Stimulated activated naive B cell treated with anti-CD40 and anti-IgM and Interleukin-4, amounts not matched to agents 10 μg/mL and 1 μg/mL and 100 μg/mL, for 72 hours (primary cell): ENCODE data around the gene TBC1D1.

Experiments used
- ATAC-seq, 2 donors: fragments of 150-1000 bp; cut with Tn5 transposase; replicated peaks; 2 replicates each; pipeline ENCODE4 v1.10.0; 2021; ENCODE audit warnings: moderate library complexity in 1 of 2
- DNase-seq: peaks from one replicate; pipeline ENCODE4 v3.0.0; 2021
- H3K27ac Mint-ChIP-seq: one replicate; pipeline ENCODE4 v1.8.0; 2022; ENCODE audit warnings: mild to moderate bottlenecking, mixed read lengths
- H3K27me3 Mint-ChIP-seq, 2 donors: one replicate each; pipeline ENCODE4 v1.8.0; 2022; ENCODE audit warnings: mixed read lengths in 2 of 2
- H3K36me3 Mint-ChIP-seq, 2 donors: one replicate each; pipeline ENCODE4 v1.8.0; 2022; ENCODE audit warnings: mixed read lengths in 2 of 2, mild to moderate bottlenecking in 1 of 2
- H3K4me1 Mint-ChIP-seq, 2 donors: one replicate each; pipeline ENCODE4 v1.8.0; 2022; ENCODE audit warnings: mixed read lengths in 2 of 2, mild to moderate bottlenecking in 1 of 2
- H3K4me3 Mint-ChIP-seq, 2 donors: one replicate each; pipeline ENCODE4 v1.8.0; 2022; ENCODE audit warnings: mild to moderate bottlenecking in 2 of 2, mixed read lengths in 2 of 2, moderate library complexity in 1 of 2
- H3K9me3 Mint-ChIP-seq, 2 donors: one replicate each; pipeline ENCODE4 v1.8.0; 2022; ENCODE audit warnings: mixed read lengths in 2 of 2, mild to moderate bottlenecking in 1 of 2

Gene TBC1D1

DNA sequence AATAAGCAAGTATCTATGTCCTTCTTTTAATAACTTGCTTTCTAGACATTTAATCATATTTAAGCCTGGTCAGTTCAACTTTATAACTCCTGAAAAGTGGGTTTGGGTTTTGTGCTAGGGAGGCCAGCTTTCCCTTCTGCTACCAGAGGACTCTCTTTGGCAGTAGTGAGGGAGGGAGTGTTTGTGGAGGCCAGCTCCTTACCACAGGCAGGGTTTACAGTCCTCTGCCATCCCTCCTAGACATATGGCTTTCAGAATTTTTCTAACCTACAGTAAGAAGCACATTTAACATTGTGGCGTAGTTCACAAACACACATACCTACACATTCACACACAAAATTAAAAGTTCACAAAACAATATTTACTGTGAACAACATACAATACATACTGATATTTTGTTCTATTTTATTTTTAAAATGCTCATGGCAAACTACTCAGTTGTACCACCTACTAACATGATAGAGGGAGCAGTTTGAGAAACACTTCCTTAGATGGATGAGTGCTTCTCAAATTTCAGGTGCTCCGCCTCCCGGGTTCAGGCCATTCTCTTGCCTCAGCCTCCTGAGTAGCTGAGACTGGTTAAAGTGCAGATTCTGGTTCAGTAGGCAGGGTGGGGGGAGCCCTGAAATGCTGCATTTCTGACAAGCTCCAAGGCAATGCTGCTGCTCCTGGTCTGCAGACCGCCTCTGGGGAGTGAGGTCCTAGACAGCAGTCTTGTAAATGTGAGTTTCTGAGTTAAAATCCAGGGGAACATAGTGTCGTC, 156.0 kb downstream of the TBC1D1 start:
- Mint-ChIP-seq H3K9me3 (no peaks in the 10 kb centered on the region), H3K4me1 (no peaks in the 10 kb centered on the region), H3K27ac (no peak overlapping the region), H3K4me3 (no peak overlapping the region), H3K36me3 (peaks cover 27 to 43% of the 10 kb centered on the region in 2 donors), H3K27me3 (no peaks in the 10 kb centered on the region)
- no peak for DNase-seq
- ATAC-seq: no peak

DNA sequence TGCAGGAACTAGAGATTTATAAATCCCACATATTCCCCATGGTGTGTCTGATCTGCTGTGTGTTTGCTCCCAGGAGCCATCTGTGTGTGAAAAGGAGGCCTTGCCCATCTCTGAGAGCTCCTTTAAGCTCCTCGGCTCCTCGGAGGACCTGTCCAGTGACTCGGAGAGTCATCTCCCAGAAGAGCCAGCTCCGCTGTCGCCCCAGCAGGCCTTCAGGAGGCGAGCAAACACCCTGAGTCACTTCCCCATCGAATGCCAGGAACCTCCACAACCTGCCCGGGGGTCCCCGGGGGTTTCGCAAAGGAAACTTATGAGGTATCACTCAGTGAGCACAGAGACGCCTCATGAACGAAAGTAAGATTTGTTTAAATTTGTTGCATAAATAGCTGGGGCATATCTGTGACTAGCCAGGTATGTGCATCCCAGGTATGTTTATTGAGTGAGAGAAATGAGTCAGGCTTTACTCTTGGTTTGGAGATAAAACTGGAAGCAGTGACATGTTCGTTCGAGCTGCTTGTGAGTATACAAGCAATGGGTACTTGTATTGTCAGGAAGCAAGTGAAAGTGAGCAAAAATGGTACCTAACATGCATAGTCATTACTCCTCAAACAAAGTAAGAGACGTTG, 158.8 kb downstream of the TBC1D1 start:
- Mint-ChIP-seq H3K36me3 (peaks cover 35 to 42% of the 10 kb centered on the region in 2 donors), H3K9me3 (no peaks in the 10 kb centered on the region), H3K27me3 (no peaks in the 10 kb centered on the region), H3K27ac (peak overlapping the region; percentile 69), H3K4me1 (no peaks in the 10 kb centered on the region), H3K4me3 (no peak overlapping the region)
- ATAC-seq (no peak), DNase-seq (no peak)

DNA sequence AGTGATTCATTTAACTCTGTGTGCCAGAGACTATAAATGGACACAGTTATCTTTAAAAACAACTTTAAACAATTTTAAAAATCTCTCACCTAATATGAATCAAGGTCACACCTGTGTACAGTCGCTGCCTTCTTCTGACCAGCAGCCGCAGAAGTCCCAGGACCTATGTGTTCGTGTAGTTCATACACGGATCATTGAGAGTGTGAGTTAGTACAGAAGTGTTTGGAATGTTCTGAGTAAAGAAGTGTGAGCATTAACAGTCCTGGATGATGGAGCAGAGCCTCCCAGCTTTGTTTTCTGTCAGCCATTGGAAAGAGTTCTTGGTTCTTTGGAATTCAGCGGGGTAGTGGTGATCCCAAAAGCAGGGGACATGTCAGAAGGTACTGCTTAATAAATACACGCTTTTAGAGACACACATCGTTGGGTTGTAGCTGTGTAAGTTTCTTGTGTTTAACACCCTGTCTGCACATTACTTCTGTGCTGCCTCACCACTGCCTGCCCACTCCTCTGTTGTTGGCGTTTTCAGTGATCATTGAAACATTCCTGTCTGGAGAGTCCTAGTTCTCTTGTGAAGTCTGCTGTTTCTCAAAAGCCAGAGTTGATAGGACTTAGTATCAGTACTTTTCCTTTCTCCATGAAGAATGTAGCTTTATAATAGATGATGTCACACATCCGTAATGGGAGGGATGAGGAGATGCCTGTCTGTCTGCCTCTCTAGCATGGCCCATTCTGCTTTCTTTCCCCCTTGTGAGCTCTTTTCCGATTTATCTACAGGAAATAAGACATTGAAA, 159.9 kb downstream of the TBC1D1 start:
- no peak for DNase-seq
- H3K9me3 Mint-ChIP-seq: no peaks in the 10 kb centered on the region
- no peak overlapping the region for H3K4me3 Mint-ChIP-seq
- no peaks in the 10 kb centered on the region for H3K27me3 Mint-ChIP-seq
- peaks cover 0 to 2% of the 10 kb centered on the region in 2 donors for H3K4me1 Mint-ChIP-seq
- peak overlapping the region; percentile 10 for H3K27ac Mint-ChIP-seq
- no peak for ATAC-seq
- H3K36me3 Mint-ChIP-seq: peaks cover 40 to 47% of the 10 kb centered on the region in 2 donors

DNA sequence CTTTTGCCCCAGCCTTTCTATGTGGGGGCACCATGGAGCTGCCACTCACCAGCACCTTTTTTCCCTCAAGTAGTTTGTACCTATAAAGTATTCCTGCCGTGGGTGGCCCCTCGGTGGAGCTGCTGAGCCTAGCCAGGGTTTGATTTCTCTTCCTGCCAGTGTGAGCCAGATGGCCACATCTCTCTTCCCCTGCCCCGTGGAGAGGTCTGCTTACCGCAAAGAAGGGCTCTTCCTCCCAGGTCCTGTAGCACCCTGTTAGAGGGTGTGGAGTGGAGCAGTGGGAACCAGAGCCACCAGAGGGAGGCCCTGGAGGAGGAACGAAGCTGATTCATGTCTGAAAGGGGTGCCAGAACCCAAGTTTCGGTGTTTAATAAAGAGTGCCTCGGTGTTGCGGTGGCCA, 164.7 kb downstream of the TBC1D1 start:
- H3K27me3 Mint-ChIP-seq: no peaks in the 10 kb centered on the region
- DNase-seq: no peak
- H3K9me3 Mint-ChIP-seq: no peaks in the 10 kb centered on the region
- H3K4me3 Mint-ChIP-seq: no peak overlapping the region
- H3K4me1 Mint-ChIP-seq: peaks cover 2 to 6% of the 10 kb centered on the region in 2 donors
- peaks cover 58 to 61% of the 10 kb centered on the region in 2 donors for H3K36me3 Mint-ChIP-seq
- ATAC-seq: peak in 1 of 2 donors; percentile 12
- no peak overlapping the region for H3K27ac Mint-ChIP-seq

DNA sequence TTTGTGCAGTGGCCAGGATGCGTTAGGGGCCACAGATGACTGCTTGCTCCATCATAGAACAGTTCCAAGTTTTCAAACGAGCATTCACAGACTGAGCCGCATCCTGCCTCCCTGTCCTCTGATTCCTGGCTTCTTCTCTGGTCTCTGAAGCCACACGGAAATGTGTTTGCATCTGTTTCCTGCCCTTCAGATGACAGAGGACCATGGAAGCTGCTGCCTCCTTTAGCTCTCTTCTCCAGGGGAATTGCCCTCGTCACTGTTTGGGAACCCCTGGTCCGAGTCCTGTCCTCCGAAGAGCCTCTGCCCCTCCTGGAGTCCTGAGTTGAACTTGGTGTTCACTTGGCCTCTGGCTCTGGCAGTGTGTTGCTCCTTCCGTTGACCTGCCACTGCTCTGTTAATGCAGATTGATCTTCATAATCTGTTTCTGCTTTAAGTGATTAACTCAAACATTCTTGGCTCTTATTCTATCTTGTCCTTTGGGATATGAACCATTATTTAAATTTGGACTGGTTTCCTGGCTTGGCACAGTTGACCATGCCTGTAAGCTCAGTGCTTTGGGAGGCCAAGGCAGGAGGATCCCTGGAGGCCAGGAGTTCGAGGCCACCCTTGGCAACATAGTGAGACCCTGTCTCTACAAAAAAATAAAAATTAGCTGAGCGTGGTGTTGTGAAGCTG, 165.3 kb downstream of the TBC1D1 start:
- no peak overlapping the region for H3K4me3 Mint-ChIP-seq
- H3K36me3 Mint-ChIP-seq: peaks cover 63 to 65% of the 10 kb centered on the region in 2 donors
- H3K27me3 Mint-ChIP-seq: no peaks in the 10 kb centered on the region
- no peaks in the 10 kb centered on the region for H3K9me3 Mint-ChIP-seq
- ATAC-seq: no peak
- H3K27ac Mint-ChIP-seq: no peak overlapping the region
- H3K4me1 Mint-ChIP-seq: peaks cover 2 to 6% of the 10 kb centered on the region in 2 donors
- DNase-seq: no peak

DNA sequence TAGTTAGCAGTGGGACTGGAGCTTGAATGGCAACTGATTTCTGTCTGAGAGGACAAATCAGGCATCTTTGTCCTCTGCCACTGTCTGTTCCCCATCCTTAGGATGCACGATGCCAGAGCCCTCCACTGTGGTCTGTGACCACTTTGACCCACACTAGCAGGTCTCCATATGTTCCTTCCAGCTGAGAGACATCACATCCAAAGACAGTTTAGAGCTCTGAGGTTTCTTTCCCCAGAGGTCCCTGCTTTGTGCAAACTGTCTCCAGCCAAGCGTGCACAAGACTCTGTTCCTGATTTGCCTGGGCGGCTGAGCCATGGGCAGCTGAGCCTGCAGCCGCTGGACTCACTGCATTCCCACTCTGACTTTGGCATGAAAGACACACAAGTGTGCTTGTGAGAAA, 167.3 kb downstream of the TBC1D1 start:
- Mint-ChIP-seq H3K4me3 (no peak overlapping the region), H3K36me3 (peaks cover 54 to 62% of the 10 kb centered on the region in 2 donors), H3K27ac (no peak overlapping the region), H3K27me3 (no peaks in the 10 kb centered on the region), H3K9me3 (no peaks in the 10 kb centered on the region), H3K4me1 (peaks cover 13 to 21% of the 10 kb centered on the region in 2 donors)
- no peak for DNase-seq
- no peak for ATAC-seq

DNA sequence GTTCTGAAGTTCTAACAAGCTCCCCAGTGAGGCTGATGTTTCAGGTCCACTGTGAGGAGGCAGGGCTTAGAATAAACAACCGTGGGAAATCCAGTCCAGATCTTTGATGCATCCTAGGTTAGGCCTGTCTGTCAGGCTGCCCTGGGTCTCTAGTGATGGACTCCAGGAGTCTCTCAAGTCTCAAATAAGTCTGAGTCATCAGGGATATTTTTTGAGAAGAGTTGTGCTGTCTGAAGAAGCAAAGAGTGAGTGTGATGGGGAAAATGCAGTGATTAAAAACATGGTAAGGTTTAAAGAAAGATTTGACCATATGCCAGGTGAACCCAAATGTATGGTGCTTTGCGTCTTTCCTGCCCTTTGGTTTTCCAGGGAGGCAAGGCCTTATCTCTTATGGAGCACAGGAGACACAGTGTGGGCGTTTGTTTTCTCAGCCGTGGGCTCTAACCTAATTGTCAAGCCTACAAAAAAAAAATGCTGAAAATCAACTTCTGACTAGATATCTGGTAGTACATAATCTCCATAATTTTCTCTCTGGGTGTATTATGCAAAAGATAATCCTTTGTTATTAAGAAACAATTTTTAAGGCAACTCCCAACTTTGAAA, 170.0 kb downstream of the TBC1D1 start:
- Mint-ChIP-seq H3K27me3 (no peaks in the 10 kb centered on the region), H3K4me3 (no peak overlapping the region), H3K36me3 (peaks cover 45 to 55% of the 10 kb centered on the region in 2 donors), H3K4me1 (peaks cover 11 to 22% of the 10 kb centered on the region in 2 donors), H3K9me3 (no peaks in the 10 kb centered on the region), H3K27ac (peak overlapping the region; percentile 56)
- ATAC-seq: no peak
- DNase-seq: no peak

DNA sequence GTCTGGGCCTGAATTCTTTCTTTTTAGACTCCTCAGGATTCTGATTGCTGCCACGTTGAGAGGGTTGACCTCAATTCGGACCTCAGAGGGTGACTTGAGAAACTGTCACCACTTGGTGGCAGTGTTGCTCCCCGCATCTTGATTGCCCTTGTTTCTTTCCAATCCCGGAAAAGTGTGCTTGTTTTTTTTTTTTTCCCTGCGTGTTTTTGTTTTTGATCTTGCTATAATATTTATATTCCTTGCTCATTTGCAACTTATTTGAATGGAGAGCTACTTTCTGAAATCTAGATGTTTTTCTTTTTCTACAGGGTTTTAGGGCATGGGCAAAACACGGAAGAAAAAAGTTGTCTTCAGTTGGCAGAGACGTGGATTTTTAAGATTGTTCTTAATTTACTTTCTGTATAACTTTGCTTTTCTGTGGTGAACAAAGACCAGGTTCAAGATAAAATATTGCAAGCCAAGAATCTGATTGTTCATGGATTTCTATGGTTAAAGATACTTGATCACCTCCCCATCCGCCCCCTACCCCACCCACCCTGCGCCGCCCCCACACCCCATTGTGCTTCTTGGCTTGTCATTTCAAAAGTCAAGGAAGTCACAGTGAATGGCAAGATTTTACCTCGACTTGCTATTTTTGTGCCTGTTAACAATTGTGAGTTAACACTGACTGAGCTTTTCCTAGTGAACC, 171.3 kb downstream of the TBC1D1 start:
- DNase-seq (peak; percentile 17), ATAC-seq (peak; percentile 66 to 73)
- H3K27ac Mint-ChIP-seq: peak overlapping the region; percentile 77
- H3K27me3 Mint-ChIP-seq: no peaks in the 10 kb centered on the region
- peak overlapping the region; percentile 39 to 83 for H3K4me3 Mint-ChIP-seq
- no peaks in the 10 kb centered on the region for H3K9me3 Mint-ChIP-seq
- peaks cover 12 to 26% of the 10 kb centered on the region in 2 donors for H3K4me1 Mint-ChIP-seq
- peaks cover 45 to 48% of the 10 kb centered on the region in 2 donors for H3K36me3 Mint-ChIP-seq

DNA sequence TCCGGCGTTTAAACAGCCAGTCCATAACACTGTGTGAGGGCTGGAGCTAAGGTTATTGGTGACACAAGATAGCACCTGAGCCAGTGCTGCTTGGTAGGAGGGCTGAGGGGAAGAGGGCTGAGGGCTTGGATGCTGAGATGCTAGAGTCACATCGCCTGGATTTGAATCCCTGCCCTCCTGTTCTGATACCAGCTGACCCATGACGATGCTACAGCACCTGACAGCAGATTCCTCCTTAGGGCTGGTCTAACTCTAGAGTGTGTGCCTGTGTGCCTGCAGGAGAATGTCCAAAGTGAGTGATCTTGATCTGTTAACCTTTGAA, 171.9 kb downstream of the TBC1D1 start:
- H3K4me3 Mint-ChIP-seq: no peak overlapping the region
- peaks cover 44 to 51% of the 10 kb centered on the region in 2 donors for H3K36me3 Mint-ChIP-seq
- ATAC-seq (no peak), DNase-seq (no peak)
- peaks cover 16 to 28% of the 10 kb centered on the region in 2 donors for H3K4me1 Mint-ChIP-seq
- no peaks in the 10 kb centered on the region for H3K27me3 Mint-ChIP-seq
- H3K27ac Mint-ChIP-seq: peak overlapping the region; percentile 77
- H3K9me3 Mint-ChIP-seq: no peaks in the 10 kb centered on the region

DNA sequence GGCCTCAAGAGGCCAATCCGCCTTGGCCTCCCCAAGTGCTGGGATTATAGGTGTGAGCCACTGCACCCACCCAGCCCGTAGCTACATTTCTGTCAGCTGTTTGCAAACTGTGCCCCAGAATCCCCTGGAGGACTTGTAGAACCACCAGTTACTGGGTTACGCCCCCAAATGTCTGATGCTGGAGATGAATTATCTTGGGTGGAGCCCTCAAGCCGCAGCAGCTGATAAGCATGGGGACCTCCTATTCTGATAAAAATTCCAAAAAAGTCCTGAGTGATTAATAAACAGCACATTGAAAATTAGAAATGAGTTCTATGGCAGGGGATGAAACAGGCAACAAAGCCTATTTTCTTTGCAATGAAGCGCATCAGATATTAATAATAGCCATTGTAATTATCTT, 174.3 kb downstream of the TBC1D1 start:
- ATAC-seq (no peak), DNase-seq (no peak)
- no peaks in the 10 kb centered on the region for H3K27me3 Mint-ChIP-seq
- H3K4me1 Mint-ChIP-seq: peaks cover 27 to 38% of the 10 kb centered on the region in 2 donors
- H3K9me3 Mint-ChIP-seq: no peaks in the 10 kb centered on the region
- H3K27ac Mint-ChIP-seq: no peak overlapping the region
- no peak overlapping the region for H3K4me3 Mint-ChIP-seq
- H3K36me3 Mint-ChIP-seq: peaks cover 43 to 51% of the 10 kb centered on the region in 2 donors

DNA sequence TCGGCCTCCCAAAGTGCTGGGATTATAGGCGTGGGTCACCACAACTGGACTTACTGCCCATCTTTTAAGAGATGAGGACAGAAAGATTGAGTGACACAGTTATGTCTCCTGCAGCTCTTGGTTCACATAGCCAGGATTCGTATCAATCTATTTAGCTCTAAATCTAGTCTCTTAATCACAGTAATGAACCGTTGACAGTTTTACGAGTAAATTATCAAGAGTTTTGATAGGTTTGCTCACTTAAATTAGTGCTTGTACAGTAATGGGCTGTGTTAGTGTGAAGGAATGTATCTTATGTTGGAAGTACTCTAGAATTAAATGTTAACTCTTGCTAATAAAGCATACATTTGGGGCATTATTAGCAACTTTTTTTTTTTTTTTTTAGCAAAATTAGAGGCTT, 175.0 kb downstream of the TBC1D1 start:
- Mint-ChIP-seq H3K4me3 (no peak overlapping the region), H3K9me3 (no peaks in the 10 kb centered on the region), H3K4me1 (peaks cover 27 to 43% of the 10 kb centered on the region in 2 donors), H3K27me3 (no peaks in the 10 kb centered on the region), H3K36me3 (peaks cover 37 to 44% of the 10 kb centered on the region in 2 donors), H3K27ac (no peak overlapping the region)
- no peak for DNase-seq
- no peak for ATAC-seq

DNA sequence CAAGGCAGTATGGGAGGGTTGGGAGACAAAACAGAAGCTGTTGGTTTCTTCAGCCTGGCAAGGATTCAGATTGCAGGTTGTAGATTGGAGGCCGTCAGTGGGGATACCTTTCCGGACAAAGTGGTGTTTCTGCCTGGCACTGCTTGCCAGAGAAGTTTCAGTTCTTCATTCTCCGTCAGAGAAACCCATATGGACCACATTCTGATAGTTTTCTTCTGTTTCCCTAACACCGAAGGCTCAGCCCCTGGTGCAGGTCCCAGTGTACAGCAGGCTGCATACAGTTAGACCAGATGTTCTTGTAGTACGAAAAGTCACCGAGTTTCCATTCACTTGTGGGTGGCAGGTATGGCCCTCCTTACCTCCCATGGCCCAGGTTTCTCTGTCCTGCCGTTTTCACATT, 176.6 kb downstream of the TBC1D1 start:
- ATAC-seq (peak; percentile 74 to 78), DNase-seq (no peak)
- peaks cover 44 to 45% of the 10 kb centered on the region in 2 donors for H3K36me3 Mint-ChIP-seq
- H3K4me3 Mint-ChIP-seq: no peak overlapping the region
- no peaks in the 10 kb centered on the region for H3K9me3 Mint-ChIP-seq
- no peak overlapping the region for H3K27ac Mint-ChIP-seq
- H3K27me3 Mint-ChIP-seq: no peaks in the 10 kb centered on the region
- H3K4me1 Mint-ChIP-seq: peaks cover 29 to 49% of the 10 kb centered on the region in 2 donors

DNA sequence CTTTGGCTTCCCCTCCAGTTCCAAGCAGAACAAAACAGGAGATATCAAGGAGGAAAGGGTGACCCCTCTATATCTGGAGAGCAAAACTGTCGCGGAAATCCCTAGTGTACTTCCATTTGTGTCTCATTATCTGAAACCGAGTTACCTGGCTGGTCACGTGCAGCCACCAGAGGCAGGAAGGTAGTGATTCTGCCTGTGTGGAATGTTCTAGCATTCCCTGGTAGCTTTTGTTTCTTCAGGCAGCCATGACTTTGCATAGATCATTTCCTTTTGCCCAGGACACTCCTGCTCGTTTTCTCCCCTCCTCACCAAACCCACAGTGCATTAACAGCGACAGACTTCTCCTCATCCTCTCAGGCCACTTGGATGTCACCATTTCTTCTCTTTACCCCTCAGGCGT, 177.2 kb downstream of the TBC1D1 start:
- Mint-ChIP-seq H3K27ac (peak overlapping the region; percentile 59), H3K4me1 (peaks cover 27 to 49% of the 10 kb centered on the region in 2 donors), H3K27me3 (no peaks in the 10 kb centered on the region), H3K9me3 (no peaks in the 10 kb centered on the region), H3K36me3 (peaks cover 43 to 47% of the 10 kb centered on the region in 2 donors), H3K4me3 (no peak overlapping the region)
- no peak for DNase-seq
- ATAC-seq: no peak
